Naive B cell (primary cell): Measurements from ENCODE around the gene SFMBT2. TPM values are rescaled to one million over a fixed set of nuclear protein-coding genes. Genes with fewer than 3 reads are reported as not detected.
A peak's percentile ranks its signal among the peaks of the same experiment; 100 is the strongest.
"Not testable (repeated sequence)": the region's sequence is repeated elsewhere in the genome, so short reads cannot be mapped to it uniquely, and the experiment has no call there.

Experiments
- ATAC-seq, 2 donors: fragments of 150-1000 bp; cut with Tn5 transposase; 2 replicates each; pipeline ENCODE4 v1.10.0; 2021; ENCODE audit warnings: low read depth in 2 of 2, mild to moderate bottlenecking in 2 of 2, moderate library complexity in 2 of 2
- DNase-seq: peaks from one replicate; pipeline ENCODE4 v3.0.0; 2022
- H3K27ac Mint-ChIP-seq, 6 donors: one replicate each; pipeline ENCODE4 v1.8.0; 2020 to 2022; ENCODE audit warnings: mild to moderate bottlenecking in 6 of 6, mixed read lengths in 6 of 6, moderate library complexity in 5 of 6, inconsistent platforms in 2 of 6
- H3K27me3 Mint-ChIP-seq, 3 donors: one replicate each; pipeline ENCODE4 v1.8.0; 2021 to 2022; ENCODE audit warnings: mixed read lengths in 3 of 3, mild to moderate bottlenecking in 1 of 3
- H3K36me3 Mint-ChIP-seq, 2 donors: one replicate each; pipeline ENCODE4 v1.8.0; 2020 to 2022; ENCODE audit warnings: mixed read lengths in 2 of 2, inconsistent platforms in 1 of 2, mild to moderate bottlenecking in 1 of 2
- H3K4me1 Mint-ChIP-seq, 3 donors: one replicate each; pipeline ENCODE4 v1.8.0; 2020 to 2022; ENCODE audit warnings: mixed read lengths in 3 of 3, inconsistent platforms in 1 of 3, mild to moderate bottlenecking in 1 of 3, moderate library complexity in 1 of 3
- H3K4me3 Mint-ChIP-seq, 8 donors: one replicate each; pipeline ENCODE4 v1.8.0; 2020 to 2022; ENCODE audit warnings: mild to moderate bottlenecking in 8 of 8, mixed read lengths in 8 of 8, moderate library complexity in 8 of 8, inconsistent platforms in 2 of 8
- H3K9me3 Mint-ChIP-seq, 7 donors: one replicate each; pipeline ENCODE4 v1.8.0; 2020 to 2022; ENCODE audit warnings: mixed read lengths in 7 of 7, mild to moderate bottlenecking in 5 of 7, inconsistent platforms in 2 of 7, moderate library complexity in 1 of 7
- polyA plus RNA-seq, 6 donors: library from polyadenylated mRNA; unstranded; fragments of 300-500 nt; fragmentation: Illumina TruSeq; gene quantifications; one replicate each; pipeline ENCODE4 v1.2.3, GENCODE V29; 2021; ENCODE audit warnings: low read depth in 6 of 6

The SFMBT2 gene
- polyA plus RNA-seq, 6 donors from 2014 or later = 1.0 to 2.3 (median 2.0) TPM; not detected in 1

DNA sequence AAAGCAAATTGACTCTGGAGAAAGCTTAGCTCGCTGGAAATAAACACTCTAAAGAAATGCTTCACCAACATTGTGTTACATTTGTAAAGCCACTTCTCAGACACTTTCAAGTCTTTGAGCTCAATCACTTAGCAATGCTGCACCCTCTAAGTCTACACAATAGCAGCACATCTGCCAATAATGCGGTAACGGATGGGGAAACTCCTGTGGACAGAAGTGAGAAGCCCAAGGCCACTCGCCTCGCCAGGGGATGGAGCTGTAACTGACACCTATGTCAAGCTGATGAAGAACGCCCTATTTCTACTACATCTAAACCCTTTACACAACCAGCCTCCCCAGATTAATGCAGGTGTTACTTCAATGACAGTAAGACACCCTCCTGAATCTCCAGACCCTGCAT is 167.7 kb downstream of the SFMBT2 start:
- Mint-ChIP-seq H3K36me3 (peaks cover 3 to 20% of the 10 kb centered on the region in 2 donors), H3K27ac (peak overlapping the region in 2 of 6 donors; percentile 39 to 69), H3K27me3 (no peaks in the 10 kb centered on the region)

DNA sequence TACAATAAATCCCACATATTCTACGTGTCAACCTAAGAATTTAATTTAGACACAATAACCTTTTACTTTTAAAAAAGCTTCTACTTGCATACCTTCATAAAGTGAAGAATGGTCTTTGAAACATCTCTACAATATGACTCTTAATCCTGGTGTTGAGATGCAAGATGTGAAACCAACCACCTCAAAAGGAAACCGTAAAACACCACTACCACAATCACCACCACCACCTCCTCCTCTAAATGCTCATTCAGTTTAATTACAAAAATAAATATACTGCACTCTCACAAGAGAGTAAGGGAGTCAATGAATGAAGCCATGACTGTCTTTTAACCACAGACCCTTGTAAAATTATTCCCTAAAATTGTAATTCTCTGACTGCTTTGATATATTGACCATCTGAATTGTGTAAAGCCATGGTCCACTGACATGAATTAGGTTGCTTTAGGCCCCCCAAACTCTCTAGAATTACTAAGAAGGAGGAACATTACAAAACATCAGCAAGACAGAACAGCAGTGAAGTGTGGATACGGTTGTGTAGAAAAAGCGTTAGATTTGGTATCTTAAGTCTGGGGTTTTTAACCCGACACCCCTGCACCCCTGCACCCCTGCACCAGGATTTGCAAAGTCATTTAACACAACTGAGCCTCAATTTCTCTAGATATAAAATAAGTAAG is 171.4 kb downstream of the SFMBT2 start:
- Mint-ChIP-seq H3K27me3 (no peaks in the 10 kb centered on the region), H3K36me3 (peaks cover 0 to 37% of the 10 kb centered on the region in 2 donors), H3K4me3 (no peak overlapping the region), H3K9me3 (peaks cover 0 to 5% (median 0%) of the 10 kb centered on the region in 7 donors), H3K27ac (peak overlapping the region in 1 of 6 donors; percentile 46), H3K4me1 (peaks cover 16 to 22% (median 18%) of the 10 kb centered on the region in 3 donors)
- DNase-seq = no peak
- ATAC-seq = no peak

More for the DNA sequence above, 167.7 kb downstream of the SFMBT2 start:
- peak overlapping the region in 1 of 8 donors; percentile 2 for H3K4me3 Mint-ChIP-seq
- ATAC-seq (no peak), DNase-seq (no peak)
- H3K4me1 Mint-ChIP-seq = peaks cover 15 to 21% (median 16%) of the 10 kb centered on the region in 3 donors
- H3K9me3 Mint-ChIP-seq = no peaks in the 10 kb centered on the region

DNA sequence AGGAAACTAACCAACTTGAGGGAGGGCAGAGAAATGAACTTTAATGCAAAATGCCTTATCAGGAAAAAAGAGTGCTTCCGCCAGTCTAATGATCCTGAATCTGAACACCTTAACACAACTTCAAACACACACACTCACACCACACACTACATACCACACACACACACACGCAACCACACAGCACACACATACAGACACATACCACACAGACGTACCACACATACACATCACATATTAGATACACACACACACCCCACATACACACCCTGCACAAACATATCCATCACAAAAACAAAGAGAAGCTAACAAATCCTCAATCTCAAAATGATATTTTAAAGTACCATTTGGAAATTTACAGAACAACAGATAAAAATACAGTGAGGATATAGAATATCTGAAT is 175.5 kb downstream of the SFMBT2 start:
- Mint-ChIP-seq H3K27me3 (no peaks in the 10 kb centered on the region), H3K4me1 (peaks cover 4 to 7% (median 7%) of the 10 kb centered on the region in 3 donors), H3K27ac (peak overlapping the region in 1 of 6 donors; percentile 0), H3K4me3 (no peak overlapping the region), H3K9me3 (peaks cover 0 to 5% (median 0%) of the 10 kb centered on the region in 7 donors), H3K36me3 (peaks cover 5 to 20% of the 10 kb centered on the region in 2 donors)
- no peak for DNase-seq
- ATAC-seq = no peak

DNA sequence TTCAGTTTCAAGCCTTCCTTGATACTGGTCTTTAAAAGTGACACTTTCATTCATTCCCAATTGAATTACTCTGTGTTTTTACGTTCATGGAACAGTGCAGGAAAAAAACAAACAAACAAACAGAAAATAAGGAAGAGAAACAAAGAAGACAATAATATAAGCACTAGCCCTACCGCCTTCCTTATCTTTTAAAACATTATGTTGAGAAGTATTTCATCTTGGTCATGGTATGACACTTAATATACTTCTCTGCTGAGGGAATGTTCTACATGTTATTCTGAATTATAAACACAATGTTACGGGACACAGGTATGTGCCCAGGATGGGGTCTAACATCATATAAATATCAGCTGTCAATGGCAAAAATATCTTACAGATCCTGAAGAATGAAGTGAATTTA is 176.7 kb downstream of the SFMBT2 start:
- Mint-ChIP-seq H3K27ac (peak overlapping the region in 2 of 6 donors; percentile 17 to 85), H3K9me3 (peaks cover 0 to 5% (median 0%) of the 10 kb centered on the region in 7 donors), H3K27me3 (no peaks in the 10 kb centered on the region), H3K4me3 (no peak overlapping the region), H3K36me3 (peaks cover 8 to 17% of the 10 kb centered on the region in 2 donors), H3K4me1 (peaks cover 4 to 7% (median 7%) of the 10 kb centered on the region in 3 donors)
- no peak for ATAC-seq
- DNase-seq = no peak

DNA sequence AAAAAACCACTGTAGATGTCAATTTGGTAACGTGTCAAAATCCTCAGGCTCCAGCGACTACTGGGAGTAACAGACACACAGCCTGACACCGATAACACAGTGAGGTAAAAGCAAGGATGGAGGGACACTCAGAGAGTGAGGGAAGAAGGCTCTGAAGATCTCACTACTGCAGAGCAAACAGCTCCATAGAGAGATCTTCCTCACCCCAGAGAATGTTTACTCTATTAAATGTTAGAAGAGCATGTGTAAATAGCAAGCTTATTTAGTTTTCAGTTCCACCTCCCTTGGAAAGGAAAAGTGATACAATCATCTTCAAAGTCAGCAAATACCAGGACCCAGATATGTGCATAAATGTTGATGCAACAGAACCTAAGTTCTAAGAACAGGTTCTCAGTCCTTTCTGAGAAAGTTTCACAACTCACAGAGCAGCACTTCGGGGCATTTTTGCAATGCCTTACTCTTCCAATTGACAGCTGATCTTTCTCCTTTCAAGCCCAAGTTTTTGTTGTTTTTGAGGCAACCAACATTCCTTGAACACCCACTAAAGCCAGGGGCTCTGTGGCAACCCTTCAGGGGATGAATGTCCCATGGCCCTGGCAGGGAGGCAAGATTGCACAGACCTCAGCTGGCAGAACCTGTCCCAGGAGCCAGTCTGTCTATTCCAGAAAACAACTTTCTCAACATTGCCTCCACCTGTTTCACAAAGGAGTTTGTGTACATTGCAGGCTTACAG is 177.4 kb downstream of the SFMBT2 start:
- Mint-ChIP-seq H3K4me1 (peaks cover 4 to 7% (median 7%) of the 10 kb centered on the region in 3 donors), H3K4me3 (no peak overlapping the region), H3K27me3 (no peaks in the 10 kb centered on the region), H3K27ac (no peak overlapping the region), H3K36me3 (peaks cover 8 to 17% of the 10 kb centered on the region in 2 donors), H3K9me3 (peaks cover 0 to 5% (median 0%) of the 10 kb centered on the region in 7 donors)
- ATAC-seq = no peak
- no peak for DNase-seq

DNA sequence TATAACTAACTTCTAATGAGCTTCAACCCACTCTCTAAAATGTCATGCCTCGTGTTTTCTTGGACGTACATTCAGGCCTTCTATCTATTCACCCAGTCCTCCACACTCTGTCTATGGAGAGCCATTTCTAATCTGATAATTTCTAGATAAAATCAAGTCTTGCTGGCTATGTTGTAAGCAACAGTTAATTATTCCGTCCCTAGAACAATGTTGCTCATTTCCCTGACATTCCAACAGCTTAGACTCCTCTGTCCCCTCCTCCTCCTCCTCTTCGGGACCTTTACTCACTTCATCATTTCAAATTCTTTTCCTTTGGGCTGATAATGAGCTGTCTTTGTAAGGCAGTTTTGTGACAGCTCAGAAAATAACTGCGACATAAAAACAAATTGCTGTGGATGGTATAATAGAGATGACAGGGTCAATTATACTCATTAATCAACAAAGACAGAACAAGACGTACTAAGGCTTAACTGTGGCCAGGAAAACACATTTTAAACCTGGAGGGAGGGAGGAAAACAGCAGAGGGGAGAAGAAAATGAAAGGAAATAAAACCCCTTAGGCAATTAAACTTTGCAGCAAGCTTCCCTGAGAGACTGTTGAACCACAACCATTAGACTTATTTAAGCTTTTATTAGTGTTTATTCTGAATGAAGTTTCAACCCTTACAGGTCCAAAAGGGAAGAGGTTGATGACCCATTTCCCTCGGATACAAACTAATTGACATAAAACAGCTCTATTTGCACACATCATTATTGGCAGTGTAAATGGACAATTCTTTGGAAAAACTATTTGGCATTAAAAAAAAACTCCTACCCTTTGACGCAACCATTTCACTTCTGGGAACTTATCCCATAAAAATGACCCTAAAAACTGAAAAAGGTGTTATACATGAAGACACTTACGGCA is 179.1 kb downstream of the SFMBT2 start:
- peaks cover 0 to 5% (median 0%) of the 10 kb centered on the region in 7 donors for H3K9me3 Mint-ChIP-seq

DNA sequence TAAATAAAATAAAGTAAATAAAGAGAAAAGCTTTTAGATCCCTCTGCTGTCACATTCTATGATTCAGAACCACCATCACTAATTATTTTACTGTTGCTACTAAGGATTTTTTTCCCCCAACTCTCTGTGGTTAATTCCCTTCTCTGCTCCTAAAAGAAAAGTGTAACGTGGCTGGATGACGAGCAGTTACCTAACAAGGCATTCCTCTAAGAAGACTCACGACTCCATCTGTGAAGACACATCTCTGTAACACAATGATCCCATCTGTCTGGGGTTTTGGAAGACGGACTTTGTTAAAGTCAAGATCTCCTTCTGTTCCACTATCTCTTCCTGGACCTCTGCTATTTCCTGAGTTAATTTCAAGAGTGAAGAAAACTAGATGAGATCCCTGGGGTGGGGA is 179.9 kb downstream of the SFMBT2 start:
- Mint-ChIP-seq H3K36me3 (peaks cover 17 to 26% of the 10 kb centered on the region in 2 donors), H3K4me1 (peaks cover 0 to 4% (median 0%) of the 10 kb centered on the region in 3 donors), H3K4me3 (no peak overlapping the region), H3K27ac (peak overlapping the region in 1 of 6 donors; percentile 57), H3K9me3 (peaks cover 0 to 5% (median 0%) of the 10 kb centered on the region in 7 donors), H3K27me3 (no peaks in the 10 kb centered on the region)
- DNase-seq (no peak), ATAC-seq (no peak)

More for the DNA sequence above, 179.1 kb downstream of the SFMBT2 start:
- H3K27ac Mint-ChIP-seq = peak overlapping the region in 1 of 6 donors; percentile 75
- no peaks in the 10 kb centered on the region for H3K27me3 Mint-ChIP-seq
- DNase-seq = no peak
- no peak for ATAC-seq
- H3K36me3 Mint-ChIP-seq = peaks cover 12 to 18% of the 10 kb centered on the region in 2 donors
- H3K4me1 Mint-ChIP-seq = peaks cover 4 to 7% (median 4%) of the 10 kb centered on the region in 3 donors
- no peak overlapping the region for H3K4me3 Mint-ChIP-seq

DNA sequence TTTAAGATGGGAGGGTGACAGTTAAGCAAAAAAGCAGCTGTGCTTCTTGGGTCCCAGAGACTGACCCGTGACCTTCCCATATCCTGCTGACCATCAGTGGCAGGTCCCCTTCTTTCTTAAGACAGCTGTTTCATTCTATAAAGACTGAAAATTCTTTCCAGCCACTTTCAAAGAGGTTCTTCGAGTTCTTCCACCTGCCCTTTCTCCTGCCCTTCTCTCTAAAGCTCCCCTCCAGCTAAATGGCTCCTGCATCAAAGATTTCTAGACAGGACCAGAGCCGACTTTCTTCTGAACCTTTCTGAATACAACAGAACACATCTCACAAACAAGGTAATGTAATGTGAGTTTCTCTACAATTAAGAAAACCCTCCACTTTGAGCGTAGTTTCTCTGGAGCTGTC is 180.8 kb downstream of the SFMBT2 start:
- no peak overlapping the region for H3K27ac Mint-ChIP-seq
- DNase-seq = no peak
- H3K27me3 Mint-ChIP-seq = no peaks in the 10 kb centered on the region
- no peak overlapping the region for H3K4me3 Mint-ChIP-seq
- H3K4me1 Mint-ChIP-seq = no peaks in the 10 kb centered on the region
- no peak for ATAC-seq
- peaks cover 25 to 26% of the 10 kb centered on the region in 2 donors for H3K36me3 Mint-ChIP-seq
- H3K9me3 Mint-ChIP-seq = peaks cover 0 to 8% (median 3%) of the 10 kb centered on the region in 7 donors

DNA sequence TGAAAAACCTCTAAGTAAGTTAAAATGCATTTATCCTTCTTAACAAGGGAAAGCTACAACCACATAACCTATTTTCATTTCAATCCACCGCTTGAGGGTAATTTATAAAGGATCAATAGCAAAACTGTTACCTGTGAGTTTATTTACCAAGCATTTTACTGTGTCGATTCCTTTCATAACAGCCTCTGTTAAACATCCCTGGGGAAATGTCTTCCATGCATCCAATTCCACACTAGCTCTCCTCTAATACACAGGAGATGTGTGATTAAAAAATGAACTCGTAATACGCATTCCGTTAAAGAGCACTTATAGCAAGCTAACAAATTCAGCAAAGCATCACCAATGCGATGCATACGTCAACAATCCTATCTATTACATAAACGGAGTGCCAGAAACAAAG is 185.7 kb downstream of the SFMBT2 start:
- Mint-ChIP-seq H3K27me3 (no peaks in the 10 kb centered on the region), H3K9me3 (peaks cover 6 to 29% (median 22%) of the 10 kb centered on the region in 7 donors), H3K4me1 (no peaks in the 10 kb centered on the region), H3K4me3 (no peak overlapping the region), H3K36me3 (peaks cover 41 to 44% of the 10 kb centered on the region in 2 donors), H3K27ac (no peak overlapping the region)
- DNase-seq (no peak), ATAC-seq (no peak)

DNA sequence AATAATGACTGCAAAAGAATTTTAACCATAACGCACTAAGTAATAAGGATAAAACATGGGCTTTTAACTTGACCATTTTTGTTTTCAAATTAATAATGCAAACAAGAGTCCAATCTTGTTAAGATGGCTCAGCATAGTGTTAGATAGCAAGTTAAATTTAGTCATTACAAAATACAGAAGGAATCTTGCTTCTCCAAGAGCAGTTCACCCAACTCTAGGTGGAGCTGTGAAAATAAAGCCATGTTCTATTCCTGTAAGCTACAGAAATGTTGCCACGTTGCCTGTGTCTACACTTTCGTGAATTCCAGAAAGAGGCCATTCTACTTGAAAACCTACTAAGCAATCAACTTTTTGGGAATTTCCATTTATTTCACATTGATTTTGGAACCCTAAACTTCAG is 191.9 kb downstream of the SFMBT2 start:
- DNase-seq (no peak), ATAC-seq (no peak)
- Mint-ChIP-seq H3K4me3 (no peak overlapping the region), H3K9me3 (peaks cover 0 to 14% (median 10%) of the 10 kb centered on the region in 7 donors), H3K4me1 (no peaks in the 10 kb centered on the region), H3K27me3 (no peaks in the 10 kb centered on the region), H3K36me3 (peaks cover 20 to 24% of the 10 kb centered on the region in 2 donors), H3K27ac (no peak overlapping the region)

DNA sequence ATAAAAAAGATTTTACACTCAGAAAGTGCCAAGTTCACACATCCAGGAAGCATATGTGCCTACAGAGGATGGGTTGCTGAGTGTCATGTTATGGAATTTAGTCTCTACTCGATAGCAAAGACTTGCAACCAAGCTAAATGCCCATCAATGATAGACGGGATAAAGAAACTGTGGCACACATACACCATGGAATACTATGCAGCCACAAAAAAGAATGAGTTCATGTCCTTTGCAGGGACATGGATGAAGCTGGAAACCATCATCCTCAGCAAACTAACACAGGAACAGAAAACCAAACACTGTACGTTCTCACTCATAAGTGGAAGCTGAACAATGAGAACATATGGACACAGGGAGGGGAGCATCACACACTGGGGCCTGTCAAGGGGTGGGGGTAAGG is 198.1 kb downstream of the SFMBT2 start:
- not testable (repeated sequence) for H3K4me1 Mint-ChIP-seq, H3K4me3 Mint-ChIP-seq, H3K9me3 Mint-ChIP-seq, H3K27me3 Mint-ChIP-seq, H3K27ac Mint-ChIP-seq, DNase-seq, ATAC-seq
- peaks cover 20 to 31% of the 10 kb centered on the region in 2 donors for H3K36me3 Mint-ChIP-seq

DNA sequence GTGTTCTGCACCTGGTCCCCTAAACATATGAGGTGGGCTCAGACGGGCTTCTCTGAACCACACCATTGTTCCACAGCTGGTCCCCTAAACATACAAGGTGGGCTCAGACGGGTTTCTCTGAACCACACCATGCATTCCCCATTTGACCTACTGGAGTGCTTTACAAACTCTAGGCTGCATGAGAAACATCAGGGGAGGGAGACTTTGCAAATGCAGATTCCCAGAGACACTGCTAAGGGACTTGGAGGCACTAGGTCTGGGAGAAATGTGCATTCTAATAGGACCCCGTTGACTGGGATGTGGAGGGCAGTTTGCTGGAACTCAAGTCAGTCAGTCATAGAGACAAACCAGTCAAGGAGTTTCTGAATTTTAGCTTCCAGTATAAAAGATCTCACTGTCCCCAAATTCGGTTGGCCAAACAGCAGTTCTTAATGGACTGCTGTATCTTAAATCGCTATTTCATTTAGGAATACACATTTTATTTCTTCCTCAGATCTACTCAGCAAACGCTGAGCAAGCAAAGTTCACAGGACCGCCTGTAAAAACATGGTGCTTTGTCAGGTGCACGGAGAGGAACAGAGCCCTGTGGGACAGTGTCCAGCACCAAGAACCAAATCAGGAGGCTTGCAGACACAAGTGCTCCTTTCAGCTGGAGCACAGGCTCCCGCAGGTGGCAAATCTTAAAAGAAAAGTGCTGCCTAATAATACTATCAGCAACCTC is 198.8 kb downstream of the SFMBT2 start:
- Mint-ChIP-seq H3K9me3 (no peaks in the 10 kb centered on the region), H3K27me3 (no peaks in the 10 kb centered on the region), H3K4me3 (no peak overlapping the region), H3K36me3 (peaks cover 20 to 31% of the 10 kb centered on the region in 2 donors), H3K27ac (peak overlapping the region in 1 of 6 donors; percentile 20), H3K4me1 (no peaks in the 10 kb centered on the region)
- no peak for ATAC-seq
- no peak for DNase-seq
